ENCODE measurements around the gene ZNF683.
"Not testable (repeated sequence)": the region's sequence is repeated elsewhere in the genome, so short reads cannot be mapped to it uniquely, and the experiment has no call there.

The ZNF683 gene

GRCh38 chr1:26336477-26337205 is 35.9 kb downstream of the ZNF683 start:
- no peak for DNase-seq (ENCODE audit: low spot score)

GRCh38 chr1:26335774-26336476 is 36.6 kb downstream of the ZNF683 start:
- no peak for DNase-seq (ENCODE audit: low spot score)

GRCh38 chr1:26333312-26333711 is 39.2 kb downstream of the ZNF683 start:
- not testable (repeated sequence) for DNase-seq (ENCODE audit: low spot score)

- no peak for DNase-seq (ENCODE audit: low spot score)
Measured at GRCh38 chr1:26330276-26330675, 42.3 kb downstream of the ZNF683 start.

- not testable (repeated sequence) for DNase-seq (ENCODE audit: low spot score)
Measured at GRCh38 chr1:26329380-26329779, 43.2 kb downstream of the ZNF683 start.

GRCh38 chr1:26328597-26328996 is 44.0 kb downstream of the ZNF683 start:
- DNase-seq (ENCODE audit: low spot score) = no peak

GRCh38 chr1:26327956-26328362 is 44.6 kb downstream of the ZNF683 start:
- no peak for DNase-seq (ENCODE audit: low spot score)

GRCh38 chr1:26324550-26324949 is 48.0 kb downstream of the ZNF683 start:
- no peak for DNase-seq (ENCODE audit: low spot score)

- DNase-seq (ENCODE audit: low spot score) = no peak
Measured at GRCh38 chr1:26323382-26323781, 49.2 kb downstream of the ZNF683 start.

GRCh38 chr1:26322042-26322331 is 50.6 kb downstream of the ZNF683 start:
- DNase-seq (ENCODE audit: low spot score) = no peak

GRCh38 chr1:26321315-26322041 is 51.1 kb downstream of the ZNF683 start:
- DNase-seq (ENCODE audit: low spot score) = peak; percentile 68

GRCh38 chr1:26320896-26321295 is 51.7 kb downstream of the ZNF683 start:
- no peak for DNase-seq (ENCODE audit: low spot score)

GRCh38 chr1:26318338-26319064 is 54.0 kb downstream of the ZNF683 start:
- DNase-seq (ENCODE audit: low spot score) = no peak

GRCh38 chr1:26317612-26318337 is 54.8 kb downstream of the ZNF683 start, which contains the start of gene CD52:
Gene CD52, plus strand, starts transcription at chr1:26317958. Its CDS starts 60 bp downstream, at chr1:26318018.
- DNase-seq (ENCODE audit: low spot score) = no peak

GRCh38 chr1:26317146-26317545 is 55.4 kb downstream of the ZNF683 start:
- DNase-seq (ENCODE audit: low spot score) = no peak

GRCh38 chr1:26315874-26316850 is 56.4 kb downstream of the ZNF683 start:
- DNase-seq (ENCODE audit: low spot score) = no peak

- DNase-seq (ENCODE audit: low spot score) = no peak
Measured at GRCh38 chr1:26314501-26314900, 58.0 kb downstream of the ZNF683 start.

All from kidney capillary endothelial cell (primary cell).